Measurements from ENCODE around the gene NRXN3.

DNA sequence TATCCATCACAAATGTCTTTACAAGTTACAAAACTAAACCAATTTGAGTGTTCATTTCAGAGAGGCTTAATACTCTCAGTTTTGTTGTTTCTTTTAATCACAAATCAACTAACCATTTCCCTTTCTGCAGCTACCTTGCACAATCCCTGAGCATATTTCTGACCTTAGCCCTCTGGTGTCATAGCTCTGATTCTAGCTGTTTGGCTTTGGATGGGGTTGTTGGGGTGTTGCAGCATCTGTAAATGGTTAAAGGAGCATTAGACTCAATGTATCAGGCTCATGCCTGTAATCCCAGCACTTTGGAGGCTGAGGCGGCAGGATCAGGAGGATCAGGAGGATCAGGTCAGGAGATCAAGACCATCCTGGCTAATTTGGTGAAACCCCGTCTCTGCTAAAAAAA, 461.4 kb downstream of the NRXN3 start:
- TF ChIP-seq, protein P1, sequence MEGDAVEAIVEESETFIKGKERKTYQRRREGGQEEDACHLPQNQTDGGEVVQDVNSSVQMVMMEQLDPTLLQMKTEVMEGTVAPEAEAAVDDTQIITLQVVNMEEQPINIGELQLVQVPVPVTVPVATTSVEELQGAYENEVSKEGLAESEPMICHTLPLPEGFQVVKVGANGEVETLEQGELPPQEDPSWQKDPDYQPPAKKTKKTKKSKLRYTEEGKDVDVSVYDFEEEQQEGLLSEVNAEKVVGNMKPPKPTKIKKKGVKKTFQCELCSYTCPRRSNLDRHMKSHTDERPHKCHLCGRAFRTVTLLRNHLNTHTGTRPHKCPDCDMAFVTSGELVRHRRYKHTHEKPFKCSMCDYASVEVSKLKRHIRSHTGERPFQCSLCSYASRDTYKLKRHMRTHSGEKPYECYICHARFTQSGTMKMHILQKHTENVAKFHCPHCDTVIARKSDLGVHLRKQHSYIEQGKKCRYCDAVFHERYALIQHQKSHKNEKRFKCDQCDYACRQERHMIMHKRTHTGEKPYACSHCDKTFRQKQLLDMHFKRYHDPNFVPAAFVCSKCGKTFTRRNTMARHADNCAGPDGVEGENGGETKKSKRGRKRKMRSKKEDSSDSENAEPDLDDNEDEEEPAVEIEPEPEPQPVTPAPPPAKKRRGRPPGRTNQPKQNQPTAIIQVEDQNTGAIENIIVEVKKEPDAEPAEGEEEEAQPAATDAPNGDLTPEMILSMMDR (IDR thresholded peaks at IDR 0.05; ENCODE audit: insufficient read depth, low read length, poor library complexity, severe bottlenecking): no peak
- no peak for TF ChIP-seq EZH2phosphoT487 (conservative IDR thresholded peaks at IDR 0.05; ENCODE audit: low read length)
